GM18907 (cell line): ENCODE measurements around the gene BNIP3.

Experiments used
- ATAC-seq: cut with Tn5 transposase; IDR thresholded peaks from one replicate; pipeline ENCODE4 v1.9.1; 2021; ENCODE audit warnings: mild to moderate bottlenecking, moderate library complexity; ENCODE audit not compliant: unreplicated experiment

Gene BNIP3

DNA sequence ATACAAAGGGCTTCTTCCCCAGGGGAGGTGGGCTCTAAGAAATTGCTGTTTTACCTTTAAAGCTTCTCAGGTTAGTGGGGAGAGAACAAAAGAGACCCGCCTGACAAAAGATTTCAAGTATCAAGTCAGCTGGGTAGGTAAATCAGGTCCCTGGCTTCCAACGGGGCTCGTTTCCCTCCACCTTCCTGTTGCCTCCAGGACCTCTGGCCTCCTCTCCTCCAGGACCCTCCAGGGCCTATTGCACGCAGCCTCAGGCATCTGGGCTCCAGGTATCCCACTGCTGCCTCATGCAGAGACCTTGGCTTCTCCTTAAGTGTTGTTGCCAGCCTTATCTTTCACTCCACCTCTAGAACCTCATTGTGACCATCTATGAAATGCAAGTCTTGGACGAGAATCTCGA is 2.9 kb downstream of the BNIP3 start:
- no peak for ATAC-seq

DNA sequence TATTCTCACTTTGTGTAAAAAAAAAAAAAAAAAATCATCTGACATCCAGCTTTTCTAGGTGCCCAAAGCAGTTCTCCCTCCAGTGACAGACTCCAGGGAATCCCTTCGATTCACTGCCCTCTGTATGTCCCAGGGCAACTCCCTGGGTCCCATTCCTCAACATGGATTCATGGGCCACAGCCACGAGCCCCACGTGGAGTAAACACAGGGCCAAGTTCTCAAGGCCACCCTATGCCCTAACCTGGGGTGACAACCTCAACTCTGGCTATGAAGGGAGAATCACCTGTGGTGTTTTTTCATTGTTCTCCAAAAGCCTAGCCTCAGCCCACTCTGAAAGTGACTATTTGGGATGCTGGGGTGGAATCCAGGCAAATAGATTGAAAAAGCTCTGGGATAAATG is 3.4 kb downstream of the BNIP3 start:
- ATAC-seq, result no peak

DNA sequence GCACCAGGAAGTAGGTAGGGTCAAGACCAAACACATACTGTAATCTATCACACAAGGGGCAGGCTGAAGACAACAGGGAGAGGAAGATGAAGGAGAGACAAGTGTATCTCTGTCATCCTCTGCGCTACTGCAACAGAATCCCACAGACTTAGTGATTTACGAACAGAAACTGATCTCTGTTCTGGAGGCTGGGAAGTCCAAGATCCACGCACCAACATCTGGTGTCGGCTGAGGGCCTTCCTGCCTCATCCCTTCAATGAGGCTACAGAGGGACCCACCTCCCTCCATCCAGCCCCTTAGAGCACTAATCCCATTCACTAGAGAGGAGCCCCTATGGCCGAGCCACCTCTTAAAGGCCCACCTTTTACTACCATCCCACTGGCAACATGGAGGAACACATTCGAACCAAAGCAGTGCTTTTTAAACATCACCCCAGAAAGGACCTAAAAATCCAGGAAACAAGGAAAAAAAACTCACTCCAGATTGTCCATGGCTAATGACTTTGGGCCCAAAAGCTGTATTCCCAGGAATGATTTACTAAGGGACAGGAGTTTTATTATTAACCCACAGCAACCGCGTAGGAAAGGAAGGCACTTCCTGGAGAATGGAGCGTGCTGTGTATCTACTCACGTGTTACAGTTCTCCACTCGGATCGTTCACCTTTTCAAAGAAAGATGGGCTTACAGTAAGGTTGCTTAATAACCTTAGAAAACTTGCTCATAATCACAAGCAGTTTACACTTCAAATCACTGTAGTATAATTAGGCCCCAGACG is 4.2 kb downstream of the BNIP3 start:
- no peak for ATAC-seq

DNA sequence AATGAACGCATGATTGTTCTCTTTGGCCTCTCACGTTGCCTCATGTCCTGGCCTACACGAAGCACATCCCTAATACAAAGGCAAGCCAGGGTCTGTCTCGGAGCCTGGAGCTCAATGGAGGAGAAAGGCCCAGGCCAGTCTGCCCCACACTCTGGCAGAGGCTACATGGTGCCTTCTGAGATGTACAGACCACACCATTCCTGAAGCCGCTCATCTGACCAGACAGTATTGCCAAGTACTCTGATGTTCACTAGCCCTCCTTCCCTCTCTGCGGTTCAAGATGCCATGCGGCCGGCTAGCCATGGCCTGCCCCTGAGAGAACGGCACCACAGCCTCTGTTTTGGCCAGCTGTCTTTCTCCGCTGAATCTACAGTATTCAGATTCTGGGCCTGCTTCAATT is 5.9 kb downstream of the BNIP3 start:
- no peak for ATAC-seq

DNA sequence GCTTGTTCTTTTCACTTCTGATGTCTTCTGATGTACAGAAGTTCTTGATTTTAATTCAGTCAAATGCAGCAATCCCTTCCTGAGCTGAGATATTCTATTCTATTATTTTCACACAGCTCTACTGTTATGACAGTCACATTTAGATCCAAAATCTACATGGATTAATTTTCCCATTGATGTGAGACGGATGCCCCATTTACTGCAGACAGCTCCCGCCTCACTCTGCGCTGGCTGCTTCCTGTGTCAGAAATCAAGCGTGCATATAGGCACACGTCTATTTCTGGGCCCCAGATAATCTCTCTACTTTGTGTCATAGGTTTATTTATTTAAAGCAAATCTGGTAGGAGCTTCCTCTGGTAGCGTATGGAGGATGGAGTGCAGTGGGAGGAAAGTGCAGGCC is 6.7 kb downstream of the BNIP3 start:
- no peak for ATAC-seq

DNA sequence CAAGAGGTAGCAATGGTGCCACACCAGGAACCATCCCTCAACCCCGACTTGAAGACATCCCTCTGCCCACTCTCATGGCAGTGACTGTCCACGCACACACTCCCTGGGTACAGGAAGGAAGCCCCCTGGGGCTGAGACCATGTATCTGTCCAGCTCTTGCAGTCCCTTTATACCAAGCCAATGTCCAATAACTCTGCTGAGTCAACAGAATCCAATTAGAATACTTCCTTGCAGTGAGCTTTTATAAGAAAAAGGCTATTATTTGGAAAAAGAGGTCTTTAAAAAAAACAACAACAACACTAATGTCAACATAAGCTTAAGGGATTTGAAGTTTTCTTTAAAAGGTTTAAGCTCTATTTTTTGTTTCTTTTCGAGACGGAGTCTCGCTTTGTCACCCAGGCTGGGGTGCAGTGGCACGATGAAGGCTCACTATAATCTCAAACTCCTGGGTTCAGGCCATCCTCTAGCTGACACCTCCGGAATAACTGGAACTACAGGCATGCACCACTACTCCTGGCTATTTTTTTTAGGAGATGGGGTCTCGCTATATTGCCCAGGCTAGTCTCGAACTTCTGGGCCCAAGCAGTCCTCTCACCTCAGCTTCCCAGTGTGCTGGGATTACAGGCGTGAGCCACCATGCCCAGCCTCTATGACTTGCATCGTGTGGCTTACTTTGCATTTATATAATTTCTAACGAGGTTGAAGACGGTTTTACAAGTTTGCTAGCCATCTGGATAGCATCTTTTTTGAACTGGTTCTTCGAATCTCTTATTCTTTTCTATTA is 7.5 kb downstream of the BNIP3 start:
- ATAC-seq, result no peak

DNA sequence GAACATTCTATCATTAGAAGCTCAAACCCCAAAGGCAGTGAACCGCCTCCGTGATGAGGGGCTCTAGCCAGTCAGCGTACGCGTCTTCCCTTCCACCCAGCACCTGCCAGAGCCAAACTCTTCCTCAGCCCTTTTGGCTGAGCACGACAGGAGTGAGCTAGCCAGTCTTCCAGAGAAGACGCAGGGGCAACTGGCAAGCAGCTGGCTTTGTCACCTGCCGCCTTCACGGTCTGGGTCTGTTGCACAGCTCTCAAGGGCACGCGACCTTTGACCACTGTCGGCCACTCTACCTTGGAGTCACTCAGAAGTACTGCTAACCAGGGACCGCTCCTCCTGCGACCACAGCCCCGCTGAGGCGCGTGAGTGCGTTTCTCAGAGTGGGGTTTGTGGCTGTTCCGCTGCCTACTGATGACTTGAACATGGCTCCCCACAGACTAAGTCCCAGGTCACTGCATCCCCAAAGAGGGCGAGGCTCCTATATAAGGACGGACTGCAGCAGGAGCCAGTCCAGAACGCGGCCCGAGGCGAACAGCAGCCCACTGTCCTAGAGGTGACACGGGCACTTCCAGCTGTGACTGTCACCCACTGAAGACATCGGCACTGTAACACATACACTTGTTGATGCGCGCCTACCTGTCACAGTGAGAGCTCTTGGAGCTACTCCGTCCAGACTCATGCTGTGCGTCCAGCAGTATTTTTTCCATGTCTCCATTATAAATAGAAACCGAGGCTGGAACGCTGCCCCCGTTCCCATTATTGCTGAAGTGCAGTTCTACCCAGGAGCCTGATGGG is 8.4 kb downstream of the BNIP3 start:
- no peak for ATAC-seq

DNA sequence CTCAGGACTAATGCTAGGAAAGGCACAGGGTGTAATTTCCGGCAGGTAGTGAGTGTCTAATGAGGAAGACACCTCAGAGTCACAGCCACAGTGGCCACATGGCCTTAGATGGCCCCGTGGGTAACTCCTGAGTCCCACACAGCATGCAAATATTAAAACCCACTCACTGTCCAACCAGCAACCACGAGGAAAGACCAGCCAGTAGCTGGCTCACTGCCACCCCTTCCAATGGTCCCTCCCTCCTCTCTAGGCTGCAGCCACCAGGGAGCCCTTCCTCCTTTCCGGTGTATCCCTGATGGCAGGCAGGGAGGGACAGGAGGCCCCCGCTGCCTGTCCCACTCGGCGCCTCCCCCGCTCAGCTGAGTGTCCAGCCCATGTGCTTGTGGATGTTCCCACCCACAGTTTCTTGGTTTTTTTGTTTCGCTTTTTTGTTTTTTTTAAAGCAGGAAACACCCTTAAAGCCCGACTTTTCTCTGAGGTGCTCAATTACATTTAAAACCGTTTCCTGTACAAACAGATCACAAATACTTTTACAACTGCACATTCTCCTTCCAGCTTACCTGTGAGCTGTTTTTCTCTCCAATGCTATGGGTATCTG is 9.2 kb downstream of the BNIP3 start:
- no peak for ATAC-seq

DNA sequence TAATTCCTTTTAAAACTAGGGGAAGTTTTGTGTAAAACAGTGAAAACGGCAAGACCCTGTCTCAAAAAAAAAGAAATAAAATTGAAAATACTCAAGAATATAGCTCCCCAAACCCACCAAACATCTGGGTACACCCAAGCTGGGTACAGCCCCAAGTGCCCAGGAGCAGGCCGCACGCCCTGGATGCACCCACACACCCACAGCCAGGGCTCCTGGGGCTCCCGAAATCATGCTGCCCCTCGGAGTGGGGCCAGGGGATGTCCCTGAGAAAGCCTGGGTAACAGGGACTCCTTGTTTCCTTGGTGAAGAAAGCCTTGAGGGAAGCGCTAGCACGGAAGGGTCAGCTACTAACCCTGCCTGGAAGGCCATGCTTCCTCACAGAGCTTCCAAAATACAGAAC is 10.1 kb downstream of the BNIP3 start:
- no peak for ATAC-seq

DNA sequence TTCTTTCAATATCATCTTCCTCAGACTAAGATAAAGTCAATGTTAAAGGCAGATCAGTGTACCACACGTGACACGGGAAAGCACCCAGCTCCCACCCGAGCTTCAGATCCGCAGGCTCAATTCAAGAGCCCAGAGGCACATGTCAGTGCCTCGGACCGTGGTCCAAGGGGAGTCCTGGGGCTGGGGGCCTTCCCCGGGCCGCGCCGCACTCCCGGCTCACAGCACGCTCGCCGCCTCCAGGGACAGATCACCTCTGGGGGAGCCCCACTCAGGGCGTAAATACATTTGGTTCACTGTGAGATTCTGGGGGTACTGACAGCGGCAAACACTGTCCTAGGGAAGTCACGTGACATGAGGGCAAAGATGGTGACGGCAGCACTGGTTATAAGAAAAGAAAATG is 10.8 kb downstream of the BNIP3 start:
- ATAC-seq, result no peak

DNA sequence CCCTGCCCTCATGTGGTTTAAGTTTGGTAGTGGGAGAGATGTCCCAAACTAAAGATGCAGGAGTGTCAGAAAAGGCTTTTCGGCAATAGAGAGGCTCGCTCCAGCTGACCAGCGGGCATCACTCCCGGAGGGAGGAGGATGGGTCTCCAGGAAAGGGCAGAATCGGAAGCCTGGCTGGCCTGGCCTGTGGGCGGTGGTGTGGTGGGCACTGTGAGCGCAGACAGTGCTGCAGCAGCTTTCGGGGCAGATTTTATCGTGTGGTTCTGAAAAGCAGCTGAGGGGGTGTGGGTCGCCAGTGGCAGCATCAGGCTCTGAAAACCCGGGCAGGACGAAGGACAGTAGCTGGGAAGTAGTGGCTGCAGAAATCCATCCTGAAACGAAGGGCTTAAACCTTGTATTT is 12.8 kb downstream of the BNIP3 start:
- ATAC-seq, result no peak

DNA sequence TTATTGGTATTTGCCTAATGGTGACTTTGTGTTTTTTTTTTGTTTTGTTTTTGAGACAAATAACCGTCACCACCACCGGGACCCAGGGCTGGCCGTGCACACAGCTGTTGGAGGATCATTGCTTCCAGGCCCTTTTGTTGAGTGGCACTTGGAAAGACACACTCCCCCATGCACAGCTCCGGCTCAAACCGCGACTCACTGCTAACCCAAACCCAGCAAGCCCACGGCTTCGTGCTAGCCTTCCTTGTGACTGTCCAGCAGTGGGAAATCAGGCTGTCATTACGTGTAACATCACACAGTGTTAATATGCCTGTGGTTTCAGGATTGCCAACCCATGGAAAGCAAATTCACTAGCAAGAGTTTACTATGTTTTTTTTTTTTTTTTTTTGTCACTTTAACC is 17.4 kb downstream of the BNIP3 start:
- ATAC-seq, result no peak

DNA sequence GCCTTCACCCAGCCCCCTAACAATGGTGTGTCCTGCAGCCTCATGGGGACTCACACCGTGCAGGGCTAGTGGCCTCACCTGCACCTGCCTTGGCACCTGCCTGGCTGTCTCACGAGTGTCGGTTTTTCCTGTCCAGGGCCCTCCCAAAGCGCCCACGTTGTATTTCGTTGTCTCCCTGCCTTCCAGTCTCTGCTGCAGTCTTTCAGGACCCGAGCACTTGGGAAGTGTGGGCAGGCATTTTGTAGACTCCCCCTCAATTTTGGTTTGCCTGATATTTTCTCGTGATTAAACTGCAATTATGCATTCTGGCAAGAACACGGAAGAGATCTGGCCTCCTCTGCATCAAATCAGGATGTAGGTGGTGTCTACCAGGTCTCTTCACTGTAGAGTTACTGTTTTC is 17.9 kb downstream of the BNIP3 start:
- no peak for ATAC-seq

DNA sequence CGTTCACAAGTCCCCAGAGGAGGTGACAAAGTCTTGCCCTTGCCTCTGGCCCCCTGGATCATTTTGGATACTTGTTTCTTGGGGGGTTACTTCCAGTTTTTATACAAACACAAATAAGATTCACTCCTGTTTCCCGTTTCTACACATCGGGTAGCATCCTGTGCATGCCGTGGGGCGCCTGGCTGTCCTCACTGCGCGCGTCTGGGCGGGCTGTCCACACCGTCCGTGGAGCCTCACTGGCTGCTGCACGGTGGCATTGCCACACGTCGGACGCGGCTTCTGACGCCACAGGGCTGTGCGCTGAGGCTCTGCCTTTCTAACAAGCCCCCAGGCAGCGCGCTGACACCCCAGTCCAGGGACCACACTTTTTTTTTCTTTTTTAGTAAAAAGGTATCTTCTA is 18.4 kb downstream of the BNIP3 start:
- ATAC-seq, result no peak

DNA sequence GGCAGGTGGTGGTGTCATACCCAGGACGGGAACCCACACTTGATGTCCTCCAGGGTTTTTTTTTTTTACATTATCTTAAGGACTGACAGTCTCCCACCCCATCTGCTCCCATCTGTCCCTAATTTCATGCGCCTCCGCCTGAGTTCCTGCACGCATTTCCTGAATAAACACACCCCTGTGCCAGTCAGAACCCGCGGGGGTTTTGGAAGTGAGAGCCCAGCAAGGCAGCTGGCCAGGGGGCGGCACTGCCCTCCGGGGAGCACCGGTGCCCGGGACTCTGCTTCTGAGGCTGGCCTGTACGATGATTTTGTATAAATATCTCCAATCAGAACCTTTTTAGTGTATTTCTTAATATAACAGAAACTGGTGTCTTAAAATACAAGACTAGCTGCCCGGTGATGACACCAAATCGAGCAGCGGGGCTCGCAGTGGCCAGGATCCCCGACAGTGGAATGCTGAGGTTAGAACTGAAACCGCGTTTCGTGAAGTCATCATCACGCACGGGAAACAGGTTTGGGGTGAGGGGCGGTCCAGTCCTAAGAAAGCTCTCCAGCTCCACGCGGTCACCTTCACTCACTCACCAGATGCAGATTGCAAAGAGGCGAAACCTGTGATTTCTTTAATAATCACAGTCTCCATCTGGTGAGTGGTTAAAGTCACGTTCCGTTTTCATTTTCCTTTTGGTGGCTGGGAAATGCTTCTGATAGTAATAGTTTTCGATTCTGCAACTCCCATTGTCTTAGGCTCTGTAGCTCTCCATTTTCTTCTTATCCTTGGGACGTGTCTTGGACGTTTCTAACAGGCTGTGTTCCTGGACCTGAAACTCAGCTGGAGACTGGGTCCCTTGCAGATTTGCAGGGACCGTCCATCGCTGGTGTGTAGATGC is 19.7 kb downstream of the BNIP3 start:
- ATAC-seq, result no peak

DNA sequence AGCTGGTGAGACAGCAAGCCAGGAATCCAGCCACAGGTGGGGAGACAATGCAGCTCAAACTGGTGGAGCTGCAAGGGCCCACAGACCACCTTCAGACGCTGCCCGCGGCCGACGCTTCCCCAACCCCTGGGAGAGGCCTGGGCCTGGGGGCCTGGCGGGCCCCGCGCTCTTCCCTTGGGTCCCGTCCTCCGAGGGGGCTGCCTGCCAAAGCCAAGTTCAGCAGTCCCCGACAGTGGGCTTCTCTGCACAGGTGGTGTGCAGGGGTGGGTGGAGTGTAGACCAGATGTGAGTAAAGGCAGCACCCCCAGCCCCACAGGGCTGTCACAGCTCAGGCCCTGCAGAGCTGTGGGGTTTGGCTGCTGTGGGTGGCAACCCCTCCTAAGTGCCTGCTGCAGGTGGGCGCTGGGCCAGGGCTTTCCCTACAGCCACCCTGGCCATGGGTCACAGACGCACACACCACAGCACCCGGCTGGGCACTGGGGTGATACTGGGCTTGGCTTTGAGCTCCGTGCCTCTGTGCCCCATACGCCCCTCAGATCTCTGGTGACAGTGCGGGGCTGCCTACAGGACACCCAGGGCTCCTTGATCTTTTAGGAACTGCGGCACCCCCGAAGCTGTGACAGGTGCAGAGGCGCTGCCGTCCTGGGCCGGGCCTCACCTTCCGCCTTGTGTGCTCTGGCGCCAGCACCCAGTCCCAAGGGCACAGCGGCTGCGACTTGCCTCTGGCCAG is 20.5 kb downstream of the BNIP3 start:
- ATAC-seq, result no peak

DNA sequence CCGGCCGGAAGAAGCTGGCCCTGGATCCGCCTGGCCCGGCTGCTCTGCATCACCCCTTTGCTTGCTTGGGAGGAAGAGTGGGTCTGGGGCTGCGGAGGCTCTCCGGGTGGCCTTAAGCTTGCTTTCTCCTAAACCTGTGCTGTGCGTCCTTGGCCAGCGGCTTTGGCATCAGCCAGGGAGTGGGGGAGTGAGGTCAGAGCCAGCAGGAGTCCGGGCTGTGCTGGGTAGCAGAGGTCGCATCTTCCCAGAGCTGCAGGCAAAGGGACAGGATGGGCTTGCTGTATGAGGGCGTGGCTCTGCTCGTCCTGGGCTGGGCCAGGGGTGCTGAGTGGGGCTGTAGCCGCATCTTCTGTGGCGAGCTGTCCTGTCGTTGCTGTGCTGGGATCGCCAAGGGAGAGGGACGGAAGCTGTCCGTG is 21.1 kb downstream of the BNIP3 start:
- ATAC-seq, result no peak

DNA sequence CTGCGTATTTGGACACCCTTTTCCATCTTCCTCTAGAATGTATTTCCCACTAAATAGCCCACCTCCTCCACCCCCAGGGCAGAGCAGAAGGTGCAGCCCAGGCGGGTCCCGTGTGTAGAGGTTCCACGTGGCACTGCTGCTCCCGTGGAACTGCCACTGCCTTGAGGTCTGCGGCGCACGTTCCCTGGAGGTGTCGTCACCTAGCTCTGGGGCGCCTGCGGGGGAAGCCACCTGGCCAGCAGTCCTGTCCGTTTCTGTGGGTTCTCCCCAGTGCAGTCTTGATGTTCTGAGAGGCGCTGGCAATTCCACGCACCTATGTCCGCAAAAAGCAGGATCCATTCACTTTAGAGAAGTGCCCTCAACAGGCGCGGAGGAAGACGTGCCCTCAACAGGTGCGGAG is 21.9 kb downstream of the BNIP3 start:
- no peak for ATAC-seq

DNA sequence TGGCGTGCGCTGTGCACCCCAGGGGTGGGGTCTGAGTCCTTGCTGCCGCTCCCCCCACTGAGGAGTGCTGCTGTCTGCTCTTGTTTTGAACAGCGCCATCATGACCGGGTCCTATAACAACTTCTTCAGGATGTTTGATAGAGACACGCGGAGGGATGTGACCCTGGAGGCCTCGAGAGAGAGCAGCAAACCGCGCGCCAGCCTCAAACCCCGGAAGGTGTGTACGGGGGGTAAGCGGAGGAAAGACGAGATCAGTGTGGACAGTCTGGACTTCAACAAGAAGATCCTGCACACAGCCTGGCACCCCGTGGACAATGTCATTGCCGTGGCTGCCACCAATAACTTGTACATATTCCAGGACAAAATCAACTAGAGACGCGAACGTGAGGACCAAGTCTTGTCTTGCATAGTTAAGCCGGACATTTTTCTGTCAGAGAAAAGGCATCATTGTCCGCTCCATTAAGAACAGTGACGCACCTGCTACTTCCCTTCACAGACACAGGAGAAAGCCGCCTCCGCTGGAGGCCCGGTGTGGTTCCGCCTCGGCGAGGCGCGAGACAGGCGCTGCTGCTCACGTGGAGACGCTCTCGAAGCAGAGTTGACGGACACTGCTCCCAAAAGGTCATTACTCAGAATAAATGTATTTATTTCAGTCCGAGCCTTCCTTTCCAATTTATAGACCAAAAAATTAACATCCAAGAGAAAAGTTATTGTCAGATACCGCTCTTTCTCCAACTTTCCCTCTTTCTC is 26.0 kb downstream of the BNIP3 start:
- no peak for ATAC-seq
